Fibroblast of lung (primary cell): ENCODE measurements around the gene NRG2. TPM values are rescaled to one million over a fixed set of nuclear protein-coding genes. Genes with fewer than 3 reads are reported as not detected.

Experiments
- DNase-seq, 2 donors: peaks; one replicate each; pipeline versions ENCODE4 v3.0.0 to v3.0.0-alpha.2; 2010; ENCODE audit warnings: low read depth in 2 of 2
- H2AFZ ChIP-seq: 2 replicates; pipeline ENCODE4 v1.5.1; 2012; ENCODE audit warnings: low read length, control low read depth, inconsistent platforms
- H3K27ac ChIP-seq: 2 replicates; pipeline ENCODE4 v1.5.1; 2011; ENCODE audit warnings: low read length, control low read depth; ENCODE audit not compliant: insufficient read depth
- H3K27me3 ChIP-seq: 2 replicates; pipeline ENCODE4 v1.5.1; 2011; ENCODE audit warnings: mild to moderate bottlenecking, low read length; ENCODE audit not compliant: control insufficient read depth, insufficient read depth
- H3K36me3 ChIP-seq: 2 replicates; pipeline ENCODE4 v1.5.1; 2011; ENCODE audit warnings: low read length; ENCODE audit not compliant: control insufficient read depth, insufficient read depth
- H3K4me1 ChIP-seq: 2 replicates; pipeline ENCODE4 v1.5.1; 2011; ENCODE audit warnings: low read length; ENCODE audit not compliant: control insufficient read depth, insufficient read depth; ENCODE audit errors: extremely low read depth
- H3K4me2 ChIP-seq: 2 replicates; pipeline ENCODE4 v1.5.1; 2011; ENCODE audit warnings: low read length, control low read depth; ENCODE audit not compliant: insufficient read depth; ENCODE audit errors: extremely low read depth
- H3K4me3 ChIP-seq, 4 experiments: fragments of 200-600 bp in 1 of 4; sonication (generic) in 1 of 4; replicated peaks in 1 of 4; 2 replicates each; pipeline ENCODE4 v1.5.1; 2011 to 2016; ENCODE audit warnings: low read length in 4 of 4, low read depth in 3 of 4, mild to moderate bottlenecking in 3 of 4, control low read depth in 2 of 4, inconsistent platforms in 1 of 4, mixed read lengths in 1 of 4; ENCODE audit not compliant: insufficient read depth in 1 of 4; ENCODE audit errors: control extremely low read depth in 1 of 4
- H3K79me2 ChIP-seq: 2 replicates; pipeline ENCODE4 v1.5.1; 2012; ENCODE audit warnings: mild to moderate bottlenecking, low read length, inconsistent platforms; ENCODE audit not compliant: control insufficient read depth, insufficient read depth
- H3K9ac ChIP-seq: 2 replicates; pipeline ENCODE4 v1.5.1; 2011; ENCODE audit warnings: mild to moderate bottlenecking, low read length, control low read depth; ENCODE audit not compliant: insufficient read depth
- H3K9me3 ChIP-seq: 2 replicates; pipeline ENCODE4 v1.5.1; 2012; ENCODE audit warnings: low read depth, low read length; ENCODE audit not compliant: control insufficient read depth, insufficient read depth
- H4K20me1 ChIP-seq: 2 replicates; pipeline ENCODE4 v1.5.1; 2011; ENCODE audit warnings: low read length; ENCODE audit not compliant: control insufficient read depth, insufficient read depth; ENCODE audit errors: extremely low read depth
- EZH2 ChIP-seq: IDR thresholded peaks from 2 replicates; pipeline ENCODE4 v1.5.1; 2012; ENCODE audit warnings: low read length, control low read depth, mild to moderate bottlenecking; ENCODE audit errors: missing control alignments
- polyA plus RNA-seq, 2 donors: library from polyadenylated mRNA; depleted of rRNA in 1 of 2; stranded (reverse) in 1 of 2; unstranded in 1 of 2; fragments of >200 nt; gene quantifications; 2 replicates each; pipeline ENCODE4 v1.2.1, GENCODE V29; 2011 to 2012; ENCODE audit warnings: missing spikeins in 1 of 2
- total RNA-seq: library from RNA; depleted of rRNA; stranded (reverse); fragments of >200 nt; gene quantifications from 2 replicates; pipeline ENCODE4 v1.2.1, GENCODE V29; 2014
- TF ChIP-seq, protein P1 (sequence below), 2 donors: IDR thresholded peaks in 1 of 2; conservative IDR thresholded peaks in 1 of 2; 1 replicate in 1 of 2; 2 replicates in 1 of 2; pipeline ENCODE4 v1.5.1; 2011 to 2012; ENCODE audit warnings: low read length in 2 of 2, control low read depth in 1 of 2, inconsistent platforms in 1 of 2, low read depth in 1 of 2, mild to moderate bottlenecking in 1 of 2

NRG2 gene
- total and polyA plus RNA-seq, 2 donors (not counting 1 experiment from before 2014, with no cell fraction given): 0.28 to 1.3 TPM

DNA sequence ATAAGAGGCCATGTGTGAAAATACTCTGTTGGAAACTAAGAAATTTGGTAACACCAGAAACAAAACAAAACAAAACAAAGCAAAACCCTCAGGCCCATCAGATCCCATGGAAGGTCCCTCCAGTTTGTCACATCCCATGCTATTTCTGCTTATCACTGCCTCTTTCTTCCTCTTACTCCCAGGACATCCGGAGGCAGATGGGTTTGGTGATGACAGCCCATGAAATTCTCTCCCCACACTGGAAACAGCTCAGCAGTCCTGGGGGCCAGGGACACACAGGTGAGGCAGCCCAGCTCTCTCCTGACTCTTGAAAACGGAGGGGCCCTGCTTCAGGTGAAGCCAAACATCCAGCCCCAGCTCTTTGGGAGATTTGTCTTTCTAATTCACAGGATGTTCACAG lies 63.2 kb downstream of the NRG2 start:
- no peak overlapping the region for H3K27ac ChIP-seq
- DNase-seq: no peak
- no peaks in the 10 kb centered on the region for H3K4me1 ChIP-seq
- no peak overlapping the region for H3K4me3 ChIP-seq
- H3K4me2 ChIP-seq: no peak overlapping the region
- H4K20me1 ChIP-seq: no peaks in the 10 kb centered on the region
- no peak overlapping the region for H3K9ac ChIP-seq
- H3K79me2 ChIP-seq: no peaks in the 10 kb centered on the region
- H2AFZ ChIP-seq: no peak overlapping the region
- H3K36me3 ChIP-seq: no peaks in the 10 kb centered on the region
- peaks cover 10% of the 10 kb centered on the region for H3K27me3 ChIP-seq
- TF ChIP-seq, protein P1, sequence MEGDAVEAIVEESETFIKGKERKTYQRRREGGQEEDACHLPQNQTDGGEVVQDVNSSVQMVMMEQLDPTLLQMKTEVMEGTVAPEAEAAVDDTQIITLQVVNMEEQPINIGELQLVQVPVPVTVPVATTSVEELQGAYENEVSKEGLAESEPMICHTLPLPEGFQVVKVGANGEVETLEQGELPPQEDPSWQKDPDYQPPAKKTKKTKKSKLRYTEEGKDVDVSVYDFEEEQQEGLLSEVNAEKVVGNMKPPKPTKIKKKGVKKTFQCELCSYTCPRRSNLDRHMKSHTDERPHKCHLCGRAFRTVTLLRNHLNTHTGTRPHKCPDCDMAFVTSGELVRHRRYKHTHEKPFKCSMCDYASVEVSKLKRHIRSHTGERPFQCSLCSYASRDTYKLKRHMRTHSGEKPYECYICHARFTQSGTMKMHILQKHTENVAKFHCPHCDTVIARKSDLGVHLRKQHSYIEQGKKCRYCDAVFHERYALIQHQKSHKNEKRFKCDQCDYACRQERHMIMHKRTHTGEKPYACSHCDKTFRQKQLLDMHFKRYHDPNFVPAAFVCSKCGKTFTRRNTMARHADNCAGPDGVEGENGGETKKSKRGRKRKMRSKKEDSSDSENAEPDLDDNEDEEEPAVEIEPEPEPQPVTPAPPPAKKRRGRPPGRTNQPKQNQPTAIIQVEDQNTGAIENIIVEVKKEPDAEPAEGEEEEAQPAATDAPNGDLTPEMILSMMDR (conservative IDR thresholded peaks at IDR 0.05 in 1 of 2, IDR thresholded peaks at IDR 0.05 in 1 of 2; ENCODE audit: low read depth in 1 of 2, low read length in 2 of 2): no peak
- H3K9me3 ChIP-seq: no peaks in the 10 kb centered on the region

DNA sequence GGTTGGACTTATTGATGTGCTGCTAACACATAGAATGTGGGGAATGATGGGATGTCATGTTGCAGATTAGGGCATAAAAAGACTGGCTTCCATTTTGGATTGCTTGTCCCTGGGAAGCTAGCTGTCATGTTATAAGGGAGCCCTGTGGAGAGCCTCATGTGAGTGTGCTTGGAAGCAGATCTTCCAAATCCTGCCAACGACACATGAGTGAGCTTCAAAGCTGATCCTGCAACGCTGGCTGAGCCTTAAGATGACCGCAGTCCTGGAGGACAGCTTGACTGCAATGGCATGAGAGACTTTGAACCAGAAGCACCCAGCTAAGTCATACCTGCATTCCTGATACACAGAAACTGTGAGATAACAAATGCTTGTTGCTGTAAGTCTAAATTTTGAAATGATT lies 63.6 kb downstream of the NRG2 start:
- Histone ChIP-seq H3K4me2 (no peak overlapping the region), H3K4me3 (no peak overlapping the region), H3K27me3 (peaks cover 10% of the 10 kb centered on the region), H3K9me3 (no peaks in the 10 kb centered on the region), H3K27ac (no peak overlapping the region), H2AFZ (no peak overlapping the region), H3K9ac (no peak overlapping the region), H3K4me1 (no peaks in the 10 kb centered on the region), H3K36me3 (no peaks in the 10 kb centered on the region), H3K79me2 (no peaks in the 10 kb centered on the region), H4K20me1 (no peaks in the 10 kb centered on the region)
- no peak for DNase-seq
- TF ChIP-seq, protein P1 (conservative IDR thresholded peaks at IDR 0.05 in 1 of 2, IDR thresholded peaks at IDR 0.05 in 1 of 2; ENCODE audit: low read depth in 1 of 2, low read length in 2 of 2): no peak
- TF ChIP-seq EZH2: no peak

DNA sequence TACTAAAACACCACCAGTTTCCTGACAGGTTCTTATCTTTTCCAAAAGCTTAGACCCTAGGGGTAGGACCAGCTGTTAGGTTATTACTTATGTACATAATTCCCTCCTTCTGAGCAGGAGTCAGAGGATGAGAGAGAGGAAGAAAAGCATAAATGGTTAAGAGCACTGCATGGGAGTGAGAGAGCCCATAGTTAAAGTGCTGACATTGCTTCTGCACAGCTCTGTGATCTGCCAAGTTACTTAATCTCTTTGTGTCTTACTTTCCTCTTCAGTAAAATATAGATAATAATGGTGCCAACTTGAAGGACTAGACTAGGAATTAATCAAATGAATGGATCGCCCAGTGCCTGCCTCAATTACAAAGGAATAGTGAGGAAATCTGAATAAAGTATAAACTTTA lies 66.4 kb downstream of the NRG2 start:
- H3K27ac ChIP-seq: no peak overlapping the region
- no peaks in the 10 kb centered on the region for H3K36me3 ChIP-seq
- H3K4me3 ChIP-seq: no peak overlapping the region
- no peak overlapping the region for H3K4me2 ChIP-seq
- no peak overlapping the region for H3K9ac ChIP-seq
- no peaks in the 10 kb centered on the region for H3K4me1 ChIP-seq
- no peak for DNase-seq
- no peaks in the 10 kb centered on the region for H3K9me3 ChIP-seq
- no peaks in the 10 kb centered on the region for H4K20me1 ChIP-seq
- no peak overlapping the region for H2AFZ ChIP-seq
- no peaks in the 10 kb centered on the region for H3K79me2 ChIP-seq
- TF ChIP-seq, protein P1 (conservative IDR thresholded peaks at IDR 0.05 in 1 of 2, IDR thresholded peaks at IDR 0.05 in 1 of 2; ENCODE audit: low read depth in 1 of 2, low read length in 2 of 2): no peak
- TF ChIP-seq EZH2: no peak
- peaks cover 7% of the 10 kb centered on the region for H3K27me3 ChIP-seq
